Gastrocnemius medialis (tissue), 4 donors: ENCODE measurements around the gene SPIRE2.

ENCODE experiments used
- CTCF ChIP-seq, 5 experiments: fragments of 450-650 bp in 3 of 5; fragments of 200-600 bp in 2 of 5; sonication (generic) in 2 of 5; IDR thresholded peaks in 4 of 5; conservative IDR thresholded peaks in 1 of 5; 1 replicate in 4 of 5; 2 replicates in 1 of 5; pipeline ENCODE4 v1.5.1; 2016 to 2019; ENCODE audit warnings: antibody characterized with exemption in 5 of 5, mild to moderate bottlenecking in 3 of 5, moderate library complexity in 3 of 5
- POLR2A ChIP-seq, 2 donors: fragments of 450-650 bp; IDR thresholded peaks; one replicate each; pipeline ENCODE4 v1.6.1; 2017; ENCODE audit warnings: antibody characterized with exemption in 2 of 2, mild to moderate bottlenecking in 2 of 2, moderate library complexity in 2 of 2

- no peak for TF ChIP-seq CTCF (IDR thresholded peaks at IDR 0.05 in 4 of 5, conservative IDR thresholded peaks at IDR 0.05 in 1 of 5)
- no peak for TF ChIP-seq POLR2A (IDR thresholded peaks at IDR 0.05)
These were observed 55.2 kb downstream of the SPIRE2 start for GRCh38 chr16:89883346-89884040.
